Stimulated activated naive CD4-positive, alpha-beta T cell treated with Interleukin-2 at 50 U/mL for 16 hours (primary cell): ENCODE results near the gene PCED1B.

ENCODE experiments used
- DNase-seq: peaks from one replicate; lab custom pipeline; 2025; lab: John Stamatoyannopoulos, UW

The PCED1B gene

DNA sequence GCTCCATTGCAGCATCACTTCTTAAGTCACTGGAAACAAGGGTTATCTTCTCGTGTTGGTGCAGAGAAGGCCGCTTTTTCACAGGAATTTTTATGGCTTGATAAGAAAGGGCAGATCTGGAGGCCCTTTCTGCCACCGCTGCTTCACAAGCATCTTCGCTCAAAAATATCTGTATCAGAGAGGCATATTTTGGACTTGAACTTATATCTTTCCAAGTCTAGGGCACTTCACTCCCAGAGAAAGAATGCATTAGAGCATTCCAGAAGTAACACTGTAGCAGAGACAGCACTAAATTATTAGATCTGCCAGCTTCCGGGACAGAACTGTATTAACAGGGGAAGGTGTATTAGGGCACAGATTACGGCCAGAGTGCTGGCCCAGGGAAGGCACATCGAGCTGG, 152.0 kb downstream of the PCED1B start:
- no peak for DNase-seq

DNA sequence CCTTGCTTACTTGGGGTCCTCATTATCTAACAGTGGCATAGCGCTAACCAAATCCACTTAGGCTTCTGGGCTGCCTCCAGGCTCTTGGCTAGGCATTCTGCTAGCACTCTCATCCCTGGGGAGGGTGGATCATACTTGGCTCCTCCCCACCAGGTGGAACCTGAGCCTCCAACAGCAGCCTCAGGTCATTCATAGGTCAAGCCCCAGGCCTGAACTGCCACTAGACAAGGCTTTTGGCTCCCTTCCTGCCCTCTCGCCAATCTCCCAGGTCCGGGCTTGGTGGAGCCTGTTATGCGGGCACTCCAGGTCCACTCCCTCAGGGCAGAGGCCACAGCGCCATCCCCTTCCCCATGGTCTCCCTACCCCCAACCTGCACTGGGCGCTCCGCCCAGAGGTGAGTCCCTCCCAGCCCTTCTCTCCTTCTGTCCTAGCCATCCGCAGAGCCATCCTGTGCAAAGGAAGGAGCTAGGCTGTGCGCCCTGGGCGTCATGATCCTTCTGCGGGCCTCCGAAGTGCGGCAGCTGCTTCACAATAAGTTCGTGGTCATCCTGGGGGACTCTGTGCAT, 155.2 kb downstream of the PCED1B start:
- DNase-seq = no peak

DNA sequence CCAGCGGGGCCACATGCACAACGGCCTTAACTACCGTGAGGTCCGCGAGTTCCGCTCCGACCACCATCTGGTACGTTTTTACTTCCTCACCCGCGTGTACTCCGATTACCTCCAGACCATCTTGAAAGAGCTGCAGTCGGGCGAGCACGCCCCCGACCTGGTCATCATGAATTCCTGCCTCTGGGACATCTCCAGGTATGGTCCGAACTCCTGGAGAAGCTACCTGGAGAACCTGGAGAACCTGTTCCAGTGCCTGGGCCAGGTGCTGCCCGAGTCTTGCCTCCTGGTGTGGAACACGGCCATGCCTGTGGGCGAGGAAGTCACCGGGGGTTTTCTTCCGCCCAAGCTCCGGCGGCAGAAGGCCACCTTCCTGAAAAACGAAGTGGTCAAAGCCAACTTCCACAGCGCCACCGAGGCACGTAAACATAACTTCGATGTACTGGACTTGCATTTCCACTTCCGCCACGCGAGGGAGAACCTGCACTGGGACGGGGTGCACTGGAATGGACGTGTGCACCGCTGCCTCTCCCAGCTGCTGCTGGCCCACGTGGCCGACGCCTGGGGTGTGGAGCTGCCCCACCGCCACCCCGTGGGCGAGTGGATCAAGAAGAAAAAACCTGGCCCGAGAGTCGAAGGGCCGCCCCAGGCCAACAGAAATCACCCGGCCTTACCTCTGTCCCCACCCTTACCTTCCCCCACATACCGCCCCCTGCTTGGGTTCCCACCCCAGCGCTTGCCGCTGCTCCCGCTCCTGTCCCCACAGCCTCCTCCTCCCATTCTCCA, 156.0 kb downstream of the PCED1B start:
- DNase-seq = no peak

DNA sequence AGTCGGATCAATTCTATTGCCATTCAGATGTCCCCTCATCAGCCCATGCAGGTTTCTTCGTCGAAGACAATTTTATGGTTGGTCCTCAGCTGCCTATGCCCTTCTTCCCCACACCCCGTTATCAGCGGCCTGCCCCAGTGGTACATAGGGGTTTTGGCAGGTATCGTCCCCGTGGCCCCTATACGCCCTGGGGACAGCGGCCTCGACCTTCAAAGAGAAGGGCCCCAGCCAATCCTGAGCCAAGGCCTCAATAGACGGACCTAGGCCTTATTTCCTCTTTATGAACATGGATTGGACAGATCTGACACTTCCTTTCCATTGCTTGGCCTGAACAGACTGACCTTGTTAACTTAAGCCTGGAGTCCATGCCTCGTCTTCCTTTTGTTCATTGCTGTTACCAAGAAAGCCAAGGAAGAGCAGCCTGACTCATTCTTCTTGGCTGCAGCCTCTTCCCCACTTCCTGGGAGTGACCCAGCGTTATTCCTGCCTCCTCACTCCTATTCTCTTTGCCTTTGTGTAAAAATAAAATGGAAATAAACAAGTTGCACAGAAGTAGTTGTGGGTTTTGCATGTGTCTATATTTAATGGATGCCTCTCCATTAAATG, 156.8 kb downstream of the PCED1B start:
- no peak for DNase-seq

DNA sequence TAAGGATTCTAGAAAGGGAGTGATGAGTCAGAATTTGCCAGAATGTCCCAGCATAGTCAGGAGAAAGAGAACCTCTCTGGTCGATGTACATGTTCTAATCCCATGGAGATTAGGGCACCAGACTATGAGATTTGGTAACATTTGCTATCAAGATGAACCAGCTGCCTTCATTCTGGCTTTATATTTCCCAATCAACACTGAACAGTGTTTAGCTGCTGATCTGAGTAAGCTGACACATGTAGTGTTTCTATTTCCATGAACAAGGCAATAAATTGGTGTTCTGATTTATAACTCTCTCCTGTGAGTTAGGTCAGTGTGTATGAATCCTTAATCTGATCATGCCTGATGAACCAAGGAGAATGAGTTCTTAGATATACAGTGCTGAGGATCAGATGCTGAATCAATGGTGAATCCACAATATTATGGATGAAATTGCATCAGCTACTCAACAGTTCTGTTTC, 158.4 kb downstream of the PCED1B start:
- no peak for DNase-seq

DNA sequence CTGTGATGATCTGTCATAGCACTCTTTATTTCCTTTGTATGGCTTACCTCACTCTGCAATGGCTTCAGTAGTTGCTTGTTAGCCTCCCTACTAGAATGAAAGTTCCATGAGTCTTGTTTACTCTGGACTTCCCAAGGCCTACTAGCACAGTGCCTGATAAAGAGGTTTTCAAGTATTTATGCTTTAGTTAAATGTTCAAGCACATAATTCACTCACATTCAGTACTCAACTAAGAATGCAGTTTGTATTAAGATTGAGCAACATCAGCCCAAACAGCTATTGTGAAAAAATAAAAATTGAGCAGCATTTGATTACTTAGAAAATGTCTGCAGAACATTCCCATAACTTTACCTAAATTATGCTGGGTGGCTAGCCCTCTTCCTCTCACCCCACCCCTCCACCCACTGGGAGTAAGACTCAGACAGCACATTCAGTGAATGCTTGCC, 159.3 kb downstream of the PCED1B start:
- no peak for DNase-seq

DNA sequence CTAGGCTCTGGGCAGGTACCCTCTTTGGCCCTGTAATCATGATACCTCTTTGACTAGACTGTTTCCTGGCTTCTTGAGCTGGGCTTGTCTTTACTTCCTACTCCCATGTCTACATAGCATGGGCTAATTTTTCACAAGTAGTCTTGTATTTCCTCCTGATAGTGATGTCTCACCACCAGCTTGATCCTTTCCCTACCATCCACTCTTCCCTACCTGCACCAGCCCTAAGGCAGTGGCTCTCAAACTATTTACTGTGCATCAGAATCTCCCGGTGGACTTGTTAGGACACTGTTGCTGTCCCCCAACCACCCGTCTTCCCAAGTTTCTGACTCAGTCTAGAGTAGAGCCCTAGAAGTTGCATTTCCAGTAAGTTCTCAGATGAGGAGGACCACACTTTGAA, 163.0 kb downstream of the PCED1B start:
- DNase-seq = no peak

DNA sequence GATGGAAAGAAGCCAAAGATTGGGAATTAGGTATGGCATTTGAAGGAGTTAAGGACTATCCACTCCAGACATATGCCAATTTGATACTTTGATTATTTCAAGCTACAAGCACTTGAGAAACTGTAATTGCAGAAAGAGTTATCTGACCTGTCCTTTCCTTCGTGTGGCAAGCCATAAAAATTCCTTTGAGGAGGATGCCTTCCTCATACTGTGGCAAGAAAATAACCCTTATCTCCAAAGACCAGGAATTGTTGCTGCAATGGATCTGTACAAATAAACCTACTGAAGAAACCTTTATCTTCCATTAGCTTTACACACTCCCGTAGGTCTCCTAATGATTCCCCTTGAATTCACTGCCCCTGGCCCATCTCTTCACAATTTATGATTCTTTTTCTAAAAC, 165.4 kb downstream of the PCED1B start:
- DNase-seq = no peak

DNA sequence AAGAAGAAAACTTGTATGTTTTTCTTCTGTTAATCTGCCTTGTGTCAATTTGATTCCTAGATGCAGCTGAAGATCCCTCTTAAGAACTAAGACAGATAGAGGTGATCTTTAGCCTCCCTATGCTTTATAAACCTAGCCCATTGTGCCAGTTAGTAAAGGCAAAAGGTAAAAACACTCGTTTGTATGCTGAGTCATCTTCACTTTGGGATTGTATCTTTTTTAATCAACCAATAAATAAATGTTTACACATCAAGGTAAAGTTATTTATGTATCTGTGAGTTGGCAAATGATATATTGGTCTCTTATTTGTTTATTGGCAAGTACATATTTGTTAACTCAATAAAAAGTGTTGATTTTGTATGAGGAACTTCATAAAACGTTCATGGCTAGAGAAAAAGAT, 166.2 kb downstream of the PCED1B start:
- DNase-seq = no peak

DNA sequence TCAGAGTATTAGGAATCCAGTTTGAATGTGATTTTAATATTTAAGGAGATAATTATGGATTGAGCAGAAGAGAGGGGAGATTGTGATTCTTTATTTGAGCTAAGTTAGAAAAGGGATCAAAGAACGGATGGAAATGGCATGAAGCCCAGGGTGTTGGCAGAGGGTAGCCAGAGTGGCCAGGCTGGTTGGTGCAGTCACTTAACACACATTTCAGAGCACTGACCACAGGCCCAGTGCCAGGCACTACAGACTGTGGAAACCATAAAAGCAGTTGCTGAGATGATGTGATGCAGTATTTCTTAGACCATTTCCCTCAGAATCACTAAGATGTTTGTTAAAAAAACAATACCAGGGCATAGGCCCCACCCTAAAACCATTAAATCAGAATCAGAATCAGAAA, 168.0 kb downstream of the PCED1B start:
- DNase-seq = no peak

DNA sequence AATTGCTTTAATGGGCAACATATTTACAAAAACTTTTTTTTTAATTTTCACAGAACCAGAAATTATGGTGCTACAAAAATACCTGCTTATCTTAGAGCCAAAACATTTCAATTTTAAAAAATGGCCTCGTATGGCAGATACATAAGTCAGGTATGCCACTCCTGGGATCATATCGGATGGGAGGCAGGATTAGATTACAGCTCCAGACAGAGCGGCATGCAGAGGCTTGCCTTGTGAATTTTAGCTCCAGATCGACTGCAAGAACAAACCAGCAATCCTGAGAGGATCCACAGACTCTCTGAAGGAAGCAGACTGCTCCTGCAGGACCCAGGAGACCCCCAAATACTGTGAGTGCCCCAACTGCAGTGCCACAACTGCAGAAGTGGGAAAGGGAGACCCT, 169.7 kb downstream of the PCED1B start:
- no peak for DNase-seq

DNA sequence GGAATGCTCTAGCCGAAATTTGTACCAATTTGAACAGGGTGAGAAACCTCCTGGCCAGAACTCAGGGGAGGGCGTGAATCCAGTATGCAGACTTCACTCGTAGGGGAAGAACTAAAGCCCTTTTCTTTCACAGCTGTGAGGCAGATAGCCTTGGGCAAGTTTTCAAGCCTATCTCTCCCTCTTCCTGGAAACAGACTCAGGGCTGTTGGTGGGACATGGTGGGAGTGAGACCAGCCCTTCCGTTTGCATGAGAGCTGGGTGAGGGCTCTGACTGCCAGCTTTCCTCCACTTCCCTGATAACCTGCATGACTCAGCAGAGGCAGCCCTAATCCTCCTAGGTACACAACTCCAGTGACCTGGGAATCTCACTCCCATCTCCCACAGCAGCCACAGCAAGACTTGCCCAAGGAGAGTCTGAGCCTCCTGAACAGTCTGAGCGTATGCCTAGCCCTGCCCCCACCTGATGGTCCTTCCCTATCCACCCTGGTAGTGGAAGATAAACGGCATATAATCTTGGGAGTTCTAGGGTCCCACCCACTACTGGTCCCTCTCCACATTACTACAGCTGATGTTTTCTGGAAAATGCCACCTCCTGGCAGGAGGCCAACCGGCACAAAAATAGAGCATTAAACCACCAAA, 170.4 kb downstream of the PCED1B start:
- no peak for DNase-seq

DNA sequence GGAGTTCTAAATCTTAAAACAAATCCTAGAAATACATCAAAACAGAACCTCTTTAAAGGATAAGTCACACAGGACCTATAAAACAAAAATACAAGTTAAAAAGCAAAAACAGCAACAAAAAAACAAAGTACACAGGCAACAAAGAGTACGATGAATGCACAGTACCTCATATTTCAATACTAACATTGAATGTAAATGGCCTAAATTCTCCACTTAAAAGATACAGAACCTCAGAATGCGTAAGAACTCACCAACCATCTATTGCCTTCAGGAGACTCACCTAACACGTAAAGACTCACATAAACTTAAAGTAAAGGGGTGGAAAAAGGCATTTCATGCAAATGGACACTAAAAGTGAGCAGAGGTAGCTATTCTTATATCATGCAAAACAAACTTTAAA, 172.5 kb downstream of the PCED1B start:
- DNase-seq = no peak

DNA sequence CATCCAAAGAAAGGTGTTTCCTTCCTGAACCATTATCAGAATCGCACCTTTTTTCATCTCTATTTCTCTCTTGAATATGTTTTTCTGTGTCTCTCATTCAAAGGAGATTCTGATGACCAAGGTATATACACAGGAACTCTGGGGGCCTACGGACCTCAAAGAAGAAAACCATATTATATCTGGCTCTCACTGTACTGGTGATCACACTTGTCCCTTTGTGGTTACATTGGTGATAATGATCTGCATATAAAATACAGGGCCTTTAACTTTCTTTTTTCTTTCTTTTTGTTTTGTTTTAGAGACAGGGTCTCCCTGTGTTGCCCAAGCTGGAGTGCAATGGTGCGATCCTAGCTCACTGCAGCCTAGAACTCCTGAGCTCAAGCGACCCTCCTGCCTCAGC, 185.5 kb downstream of the PCED1B start:
- no peak for DNase-seq

DNA sequence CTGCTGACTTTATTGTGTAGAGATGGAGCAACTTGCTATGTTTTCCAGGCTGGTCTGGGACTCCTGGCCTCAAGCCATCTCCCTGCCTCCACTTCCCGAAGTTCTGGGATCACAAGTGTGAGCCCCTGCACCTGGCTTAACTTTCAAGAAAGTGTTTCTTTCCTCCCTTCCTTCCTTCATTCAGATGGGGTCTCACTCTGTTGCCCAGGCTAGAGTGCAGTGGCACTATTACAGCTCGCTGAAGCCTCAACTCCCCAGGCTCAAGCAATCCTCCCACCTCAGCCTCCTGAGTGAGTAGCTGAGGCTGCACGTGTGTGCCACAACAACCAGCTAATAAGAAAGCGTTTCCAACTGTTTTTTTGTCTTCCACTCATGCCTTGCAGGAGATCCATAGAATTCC, 186.0 kb downstream of the PCED1B start:
- DNase-seq = no peak

DNA sequence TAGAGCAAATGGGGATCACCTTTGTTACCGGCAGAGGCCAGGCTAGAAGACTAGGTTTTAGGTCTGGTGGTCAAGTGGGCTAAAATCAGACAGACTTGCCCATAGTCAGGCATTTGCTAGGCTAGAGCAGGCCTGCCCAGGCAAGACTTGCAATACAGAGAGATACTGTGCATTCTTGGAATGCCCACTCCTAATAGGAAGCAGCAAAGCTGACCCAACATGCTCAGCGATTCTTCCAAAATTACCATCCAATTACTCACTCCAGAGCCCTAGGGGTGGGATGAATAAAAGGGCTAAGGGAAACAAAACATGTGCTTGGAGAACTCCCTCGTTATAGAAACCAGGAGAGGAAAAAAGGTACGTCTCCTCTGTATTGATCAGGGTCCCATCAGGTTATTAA, 188.2 kb downstream of the PCED1B start:
- DNase-seq = no peak

DNA sequence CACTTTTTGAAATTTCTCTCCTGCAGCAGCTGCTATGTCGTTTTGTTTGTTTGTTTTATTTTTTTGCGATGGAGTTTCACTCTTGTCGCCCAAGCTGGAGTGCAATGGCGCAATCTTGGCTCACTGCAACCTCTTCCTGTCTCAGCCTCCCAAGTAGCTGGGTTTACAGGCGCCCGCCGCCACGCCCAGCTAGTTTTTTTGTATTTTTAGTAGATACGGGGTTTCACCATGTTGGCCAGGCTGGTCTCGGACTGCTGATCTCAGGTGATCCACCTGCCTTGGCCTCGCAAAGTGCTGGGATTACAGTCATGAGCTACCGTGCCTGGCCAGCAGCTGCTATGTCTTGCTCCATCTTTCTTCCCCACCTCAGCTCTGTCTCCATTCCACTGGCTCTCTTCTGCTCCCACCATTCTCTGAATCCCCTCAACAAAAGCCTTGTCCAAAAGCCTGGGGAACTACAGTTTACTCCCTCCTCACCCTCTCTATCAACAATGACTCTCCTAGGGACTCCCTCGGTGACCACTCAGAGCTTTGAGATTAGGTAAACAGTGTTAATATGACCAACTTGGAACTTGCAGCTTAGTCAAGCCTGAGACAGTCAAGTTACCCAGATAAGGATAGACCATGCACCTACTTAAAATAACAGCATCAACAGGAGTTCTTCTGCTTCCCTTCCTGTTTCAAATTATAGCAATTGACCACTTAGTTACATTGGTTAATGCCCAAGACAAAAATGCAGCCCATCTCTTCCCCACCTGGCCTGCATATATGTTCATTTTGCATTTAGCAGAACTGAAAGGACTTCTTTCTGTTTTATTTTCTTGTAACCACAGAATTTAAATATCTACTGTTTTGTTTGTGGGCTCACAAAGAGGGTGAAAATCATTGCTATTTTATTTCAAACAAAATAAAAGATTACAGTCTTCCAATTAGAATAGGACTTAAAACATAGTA, 189.4 kb downstream of the PCED1B start:
- no peak for DNase-seq

DNA sequence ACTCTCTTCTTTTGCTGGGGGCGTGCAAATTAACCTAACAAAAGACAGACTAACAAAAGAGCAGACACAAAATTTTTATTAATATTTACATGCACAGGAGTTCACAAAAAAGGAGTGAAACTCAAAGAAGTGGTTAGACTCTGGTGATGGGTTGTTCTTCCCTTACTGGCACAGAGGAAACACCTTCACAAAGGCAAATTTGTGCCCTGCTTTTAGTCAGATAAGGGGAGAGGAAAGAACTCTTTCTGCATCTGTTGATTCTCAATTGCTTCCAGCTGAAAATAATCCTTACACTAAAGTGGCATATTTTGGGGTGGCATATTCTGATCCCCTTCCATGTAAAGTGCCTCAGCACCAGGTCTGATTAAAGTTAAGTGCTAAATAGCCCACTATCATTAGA, 190.5 kb downstream of the PCED1B start:
- DNase-seq = no peak

DNA sequence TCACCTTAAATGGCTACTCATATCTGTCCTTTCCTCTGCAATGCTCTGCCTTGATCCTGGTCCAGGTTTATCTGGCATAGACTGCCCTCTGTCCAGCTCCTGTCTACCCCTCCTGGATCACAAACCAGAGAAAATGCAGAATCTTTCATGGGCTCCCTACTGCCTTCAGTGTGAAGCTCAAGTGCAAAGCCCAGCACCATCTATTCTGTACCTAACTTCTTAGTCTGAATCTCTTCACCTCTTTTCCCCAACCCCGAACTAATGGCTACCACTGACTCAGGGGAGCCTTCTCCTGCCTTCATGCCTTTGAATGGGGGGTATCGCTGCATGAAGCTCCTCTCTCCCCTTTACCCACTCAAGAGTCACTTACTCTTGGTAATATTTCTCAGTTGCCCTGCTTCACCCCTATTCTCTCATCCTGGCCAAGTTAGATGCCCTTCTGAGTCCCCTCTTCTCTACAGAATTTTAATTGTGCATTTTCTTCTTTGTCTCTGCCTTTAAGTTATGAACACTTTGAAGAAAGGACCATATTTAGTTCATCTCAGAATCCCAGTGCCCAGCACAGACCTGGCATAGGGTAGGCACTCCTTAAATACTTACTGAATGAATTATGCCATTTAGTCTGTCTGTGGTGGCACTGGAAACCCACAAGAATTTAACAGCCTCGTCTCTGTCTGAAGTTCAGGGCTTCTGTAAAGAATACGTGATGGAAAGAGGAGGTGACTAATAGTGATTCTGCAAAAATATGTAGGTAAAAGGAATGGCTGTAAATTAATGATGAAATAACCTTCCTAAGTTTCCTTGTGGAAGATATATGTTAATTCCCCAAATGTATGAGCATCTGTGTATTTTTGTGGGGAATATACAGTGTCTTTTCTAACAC, 191.6 kb downstream of the PCED1B start:
- no peak for DNase-seq

DNA sequence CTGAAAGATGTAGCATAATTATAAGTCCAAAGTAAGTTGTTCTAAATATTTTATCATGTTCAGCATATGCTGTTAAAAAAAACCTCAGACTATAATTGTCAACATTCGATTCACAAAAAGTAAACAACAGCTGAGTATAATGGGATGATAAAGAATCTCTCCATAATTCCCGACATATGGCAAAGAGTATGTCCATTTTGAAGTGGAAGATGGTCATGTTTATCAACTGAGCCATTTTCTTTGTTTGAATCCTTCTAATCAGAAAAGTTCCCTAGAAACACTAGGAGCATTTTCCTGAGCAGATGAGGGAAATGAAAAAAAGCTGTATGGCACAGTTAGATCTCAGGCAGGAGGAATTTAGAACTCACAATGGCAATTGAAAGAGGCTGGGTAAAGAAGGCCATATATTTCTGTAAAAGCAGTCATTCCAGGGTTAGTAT, 192.4 kb downstream of the PCED1B start:
- DNase-seq = no peak
